Esophagus (tissue), 2 donors: Measurements from ENCODE around the gene STOM. TPM values are rescaled to one million over a fixed set of nuclear protein-coding genes. Genes with fewer than 3 reads are reported as not detected.

Experiments
- H3K27ac ChIP-seq, 2 donors: one replicate each; pipeline ENCODE4 v1.5.1; 2013; ENCODE audit warnings: low read depth in 2 of 2, mild to moderate bottlenecking in 2 of 2, inconsistent platforms in 1 of 2, low read length in 1 of 2, moderate library complexity in 1 of 2
- H3K27me3 ChIP-seq, 2 donors: one replicate each; pipeline ENCODE4 v1.6.1; 2013; ENCODE audit warnings: low read length in 2 of 2, control low read depth in 1 of 2, mild to moderate bottlenecking in 1 of 2; ENCODE audit not compliant: insufficient read depth in 2 of 2, control insufficient read depth in 1 of 2
- H3K36me3 ChIP-seq, 2 donors: one replicate each; pipeline ENCODE4 v1.6.1; 2013; ENCODE audit warnings: low read length in 1 of 2; ENCODE audit not compliant: control insufficient read depth in 2 of 2, insufficient read depth in 2 of 2
- H3K4me1 ChIP-seq, 2 donors: one replicate each; pipeline ENCODE4 v1.6.1; 2013; ENCODE audit warnings: low read length in 1 of 2; ENCODE audit not compliant: control insufficient read depth in 2 of 2, insufficient read depth in 2 of 2
- H3K4me3 ChIP-seq, 2 donors: one replicate each; pipeline ENCODE4 v1.5.1; 2013; ENCODE audit warnings: low read length in 2 of 2, mild to moderate bottlenecking in 2 of 2, low read depth in 1 of 2, moderate library complexity in 1 of 2
- H3K9me3 ChIP-seq, 2 donors: one replicate each; pipeline ENCODE4 v1.6.1; 2013; ENCODE audit warnings: mild to moderate bottlenecking in 2 of 2, low read depth in 1 of 2, low read length in 1 of 2, moderate library complexity in 1 of 2; ENCODE audit not compliant: control insufficient read depth in 2 of 2, insufficient read depth in 1 of 2
- WGBS, 2 donors: extraction: QIAGEN DNeasy Blood & Tissue Kit; methylation state at CpG; one replicate each; pipeline ENCODE4 v1.1.7; 2013; 5-methylcytosine and 5-hydroxymethylcytosine counted together
- polyA plus RNA-seq, 2 donors: library from polyadenylated mRNA; stranded (reverse); fragments of 200-250 nt; gene quantifications; one replicate each; pipeline ENCODE4 v1.2.3, GENCODE V29; 2013
- donor health status: healthy with polysubstance abuse.
- donor health status: Bipolar disorder and iron deficiency.

STOM gene
- polyA plus RNA-seq, 2 donors, result 46.3 to 64.7 TPM

DNA sequence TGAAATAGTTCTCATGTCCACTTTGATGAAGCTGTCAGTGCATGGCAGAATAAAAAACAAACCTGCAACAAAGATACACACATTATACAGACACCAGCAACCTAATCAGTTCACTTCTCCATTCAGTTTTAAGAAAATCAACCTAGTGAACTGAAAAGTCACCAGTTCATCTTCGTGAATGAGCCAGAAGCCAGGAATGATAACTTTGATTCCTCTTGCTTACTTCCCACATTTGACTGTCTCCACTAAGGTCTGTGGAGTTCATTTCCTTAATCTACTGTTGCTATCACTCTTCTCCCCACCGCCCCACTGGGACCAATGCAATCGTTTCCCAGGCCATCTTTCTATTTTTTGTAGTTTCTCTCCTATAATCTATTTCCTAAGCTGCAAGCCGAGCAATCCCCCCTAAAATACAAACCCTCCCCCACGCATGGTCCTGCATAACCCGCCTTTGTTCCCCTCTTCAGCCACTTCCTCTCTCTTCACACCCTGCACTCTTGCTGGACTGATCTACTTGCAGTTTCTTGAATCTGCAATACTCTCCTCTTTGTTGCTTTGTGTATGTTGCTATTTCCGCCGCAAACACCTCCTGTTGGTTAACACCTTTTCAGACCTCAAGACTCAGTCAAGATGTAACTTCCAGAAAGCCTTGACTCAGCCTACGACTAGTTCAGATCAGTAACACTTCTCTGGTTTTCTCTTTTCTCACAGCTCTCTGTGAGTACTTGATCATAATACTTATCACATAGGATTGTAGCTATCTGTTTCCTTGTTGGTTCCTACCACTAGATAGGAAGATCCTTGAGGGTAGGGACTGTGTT is 16.6 kb downstream of the STOM start:
- Histone ChIP-seq H3K4me1 (no peaks in the 10 kb centered on the region), H3K9me3 (no peaks in the 10 kb centered on the region), H3K27me3 (no peaks in the 10 kb centered on the region), H3K4me3 (no peak overlapping the region), H3K27ac (peak overlapping the region; percentile 2 to 24), H3K36me3 (peaks cover 0 to 3% of the 10 kb centered on the region in 2 donors)
- 68 to 69% methylated on average over 9 of the region's 9 CpGs for WGBS, 2 donors

DNA sequence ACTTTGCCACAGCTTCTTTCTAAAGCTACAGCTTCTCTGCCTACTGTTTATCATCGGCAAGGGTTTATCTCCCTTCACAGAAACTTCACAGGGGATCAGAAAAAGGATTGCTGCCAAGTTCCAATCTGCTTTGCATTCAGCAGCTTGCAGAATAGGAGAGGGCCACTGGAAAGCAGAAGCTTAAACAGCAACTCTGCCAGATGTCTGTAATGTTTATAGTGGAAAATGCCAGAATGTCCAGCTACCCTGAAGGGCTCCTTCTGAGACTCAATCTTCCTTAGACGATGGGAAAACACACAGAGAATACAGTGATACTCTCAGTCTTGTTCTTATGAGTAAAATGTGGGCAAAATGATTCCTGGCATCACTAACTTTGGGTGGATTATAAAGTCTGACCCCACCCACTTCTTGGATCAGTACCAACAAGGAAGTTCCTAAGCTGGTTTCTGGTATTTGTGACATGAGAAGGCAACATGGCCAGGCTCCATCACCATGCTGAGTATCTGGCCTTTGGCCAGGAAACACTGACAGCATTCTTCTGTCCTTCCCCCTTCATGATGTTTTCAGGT is 19.0 kb downstream of the STOM start:
- 6 to 12% methylated on average over 2 of the region's 2 CpGs for WGBS, 2 donors
- Histone ChIP-seq H3K27ac (peak overlapping the region; percentile 72 to 84), H3K9me3 (no peaks in the 10 kb centered on the region), H3K36me3 (peaks cover 0 to 8% of the 10 kb centered on the region in 2 donors), H3K27me3 (no peaks in the 10 kb centered on the region), H3K4me3 (no peak overlapping the region), H3K4me1 (no peaks in the 10 kb centered on the region)

GRCh38 chr9:121350036-121350435 is 20.0 kb downstream of the STOM start:
- Histone ChIP-seq H3K4me3 (no peak overlapping the region), H3K27me3 (no peaks in the 10 kb centered on the region), H3K36me3 (peaks cover 0 to 9% of the 10 kb centered on the region in 2 donors), H3K9me3 (no peaks in the 10 kb centered on the region), H3K27ac (peak overlapping the region in 1 of 2 donors; percentile 44), H3K4me1 (no peaks in the 10 kb centered on the region)
- 82 to 84% methylated on average over 1 of the region's 1 CpG for WGBS, 2 donors

DNA sequence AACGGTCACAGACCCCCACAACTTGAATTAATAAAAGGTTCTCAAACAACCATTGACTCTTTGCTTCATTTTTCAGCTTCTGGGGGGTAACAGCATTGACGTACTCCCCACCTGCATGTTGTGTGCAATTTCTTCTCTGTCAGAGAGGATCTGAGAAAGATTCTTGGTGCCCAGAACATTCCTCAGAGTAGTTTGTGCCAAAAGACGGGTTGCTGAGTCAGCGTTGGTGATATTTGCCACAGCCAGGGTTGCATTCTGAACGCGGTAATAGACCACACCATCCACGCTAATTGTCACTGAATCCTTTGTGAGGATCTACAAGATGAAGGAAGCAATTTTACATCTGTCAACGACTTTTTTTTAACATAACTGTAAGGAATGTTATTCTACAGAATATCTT is 21.0 kb downstream of the STOM start:
- Histone ChIP-seq H3K27me3 (no peaks in the 10 kb centered on the region), H3K4me1 (no peaks in the 10 kb centered on the region), H3K36me3 (peaks cover 0 to 6% of the 10 kb centered on the region in 2 donors), H3K4me3 (no peak overlapping the region), H3K27ac (no peak overlapping the region), H3K9me3 (no peaks in the 10 kb centered on the region)
- WGBS, 2 donors, result 69 to 74% methylated on average over 8 of the region's 8 CpGs

DNA sequence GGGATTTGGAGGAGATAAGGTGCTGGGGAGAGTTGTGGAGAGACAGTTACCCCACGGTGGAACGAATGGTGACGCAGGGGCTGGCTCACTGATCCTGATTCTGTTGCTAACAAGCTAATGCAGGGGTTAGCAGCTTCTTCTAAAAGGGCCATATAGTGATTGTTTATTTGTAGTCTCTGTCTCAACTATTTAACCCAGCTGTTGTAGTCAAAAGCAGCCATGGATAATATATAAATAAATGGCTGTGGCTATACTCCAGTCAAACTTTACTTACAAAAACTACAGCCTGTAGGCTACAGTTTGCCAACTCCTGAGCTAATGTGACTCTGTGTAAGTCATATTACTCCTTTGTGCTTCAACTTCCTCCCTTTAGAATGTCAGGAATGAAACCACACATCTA is 21.8 kb downstream of the STOM start:
- WGBS, 2 donors, result 63 to 77% methylated on average over 3 of the region's 3 CpGs
- no peak overlapping the region for H3K4me3 ChIP-seq
- no peaks in the 10 kb centered on the region for H3K9me3 ChIP-seq
- H3K4me1 ChIP-seq, result no peaks in the 10 kb centered on the region
- H3K27me3 ChIP-seq, result no peaks in the 10 kb centered on the region
- peak overlapping the region in 1 of 2 donors; percentile 9 for H3K27ac ChIP-seq
- peaks cover 0 to 6% of the 10 kb centered on the region in 2 donors for H3K36me3 ChIP-seq

DNA sequence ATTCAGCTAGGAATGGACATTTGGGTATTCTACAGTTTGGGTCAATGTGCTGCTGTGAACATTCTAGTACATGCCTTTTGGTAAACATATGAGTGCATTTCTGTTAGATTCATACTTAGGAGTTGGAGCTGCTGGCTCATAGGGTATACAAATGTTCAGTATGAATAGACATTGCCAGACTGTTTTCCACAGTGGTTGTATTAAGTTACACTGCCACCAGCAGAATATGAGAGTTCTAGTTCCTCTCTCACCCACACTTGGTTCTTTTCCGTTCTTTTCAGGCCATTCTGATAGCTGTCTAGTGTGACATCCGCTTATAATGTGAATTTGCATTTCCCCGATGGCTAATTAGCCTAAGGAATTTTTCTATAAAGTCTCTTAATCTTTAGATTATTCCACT is 25.0 kb downstream of the STOM start:
- no peaks in the 10 kb centered on the region for H3K4me1 ChIP-seq
- H3K36me3 ChIP-seq, result peaks cover 0 to 11% of the 10 kb centered on the region in 2 donors
- no peaks in the 10 kb centered on the region for H3K27me3 ChIP-seq
- H3K27ac ChIP-seq, result no peak overlapping the region
- H3K9me3 ChIP-seq, result no peaks in the 10 kb centered on the region
- H3K4me3 ChIP-seq, result no peak overlapping the region
- WGBS, 2 donors, result 84 to 85% methylated on average over 3 of the region's 3 CpGs

- H3K4me1 ChIP-seq, result no peaks in the 10 kb centered on the region
- no peaks in the 10 kb centered on the region for H3K9me3 ChIP-seq
- no peak overlapping the region for H3K4me3 ChIP-seq
- peaks cover 0 to 11% of the 10 kb centered on the region in 2 donors for H3K36me3 ChIP-seq
- no peaks in the 10 kb centered on the region for H3K27me3 ChIP-seq
- WGBS, 2 donors, result 43% methylated on average over 4 of the region's 4 CpGs
- H3K27ac ChIP-seq, result no peak overlapping the region
These were observed 25.9 kb downstream of the STOM start for GRCh38 chr9:121344184-121344583.

GRCh38 chr9:121340676-121341392 is 29.2 kb downstream of the STOM start:
- Histone ChIP-seq H3K4me3 (no peak overlapping the region), H3K4me1 (no peaks in the 10 kb centered on the region), H3K27me3 (no peaks in the 10 kb centered on the region), H3K9me3 (no peaks in the 10 kb centered on the region), H3K36me3 (peaks cover 2 to 11% of the 10 kb centered on the region in 2 donors), H3K27ac (no peak overlapping the region)
- 92 to 95% methylated on average over 6 of the region's 6 CpGs for WGBS, 2 donors

DNA sequence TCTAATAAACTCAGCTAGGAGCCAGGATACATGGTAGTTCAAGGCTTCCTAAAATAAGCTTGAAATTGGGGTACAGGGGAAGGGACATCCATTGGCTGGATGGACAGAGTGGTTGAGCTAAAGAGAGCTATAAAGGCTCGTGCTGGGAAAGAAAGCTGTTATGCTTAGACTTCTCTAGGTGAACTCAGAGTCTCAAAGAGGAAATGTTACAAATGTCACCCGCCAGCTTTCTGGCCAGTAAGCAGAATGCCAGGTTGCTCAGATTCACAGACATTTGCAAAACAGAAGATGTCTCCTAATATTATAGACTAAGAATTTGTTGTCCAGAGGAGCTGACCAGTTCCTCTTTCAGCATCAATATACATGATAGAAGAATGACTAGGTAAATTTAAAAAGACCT is 30.6 kb downstream of the STOM start:
- Histone ChIP-seq H3K27ac (no peak overlapping the region), H3K27me3 (no peaks in the 10 kb centered on the region), H3K4me1 (peaks cover 2 to 5% of the 10 kb centered on the region in 2 donors), H3K4me3 (no peak overlapping the region), H3K9me3 (no peaks in the 10 kb centered on the region), H3K36me3 (peaks cover 2 to 11% of the 10 kb centered on the region in 2 donors)
- 89 to 93% methylated on average over 2 of the region's 2 CpGs for WGBS, 2 donors
